ENCODE results near the gene TPI1.

Gene TPI1

GRCh38 chr12:6867413-6868210, at the start of gene TPI1:
Gene TPI1, plus strand, starts transcription at chr12:6867531. Its CDS starts 36 bp downstream, at chr12:6867567.
- peak; percentile 90 for DNase-seq

GRCh38 chr12:6817662-6818157, 49.6 kb upstream of the TPI1 start:
- DNase-seq, result no peak

DNA sequence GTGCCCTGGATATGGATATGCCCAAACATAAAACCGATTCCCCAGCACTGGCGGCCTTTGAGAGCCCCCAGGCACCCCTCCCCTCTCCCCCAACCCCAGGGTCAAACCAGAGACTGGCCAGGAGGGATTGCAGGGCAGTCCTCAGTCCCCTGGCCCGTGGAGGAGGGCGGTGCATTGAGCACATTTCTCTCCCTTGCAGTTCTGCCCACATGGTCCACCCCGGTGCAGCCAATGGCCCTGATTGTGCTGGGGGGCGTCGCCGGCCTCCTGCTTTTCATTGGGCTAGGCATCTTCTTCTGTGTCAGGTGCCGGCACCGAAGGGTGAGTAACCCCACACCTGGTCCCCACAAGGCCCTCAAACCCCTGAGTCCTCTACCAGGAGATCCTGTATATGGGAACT, 49.1 kb upstream of the TPI1 start:
- DNase-seq, result no peak

- no peak for DNase-seq
Measured at GRCh38 chr12:6818645-6819044, 48.7 kb upstream of the TPI1 start.

- DNase-seq, result no peak
Measured at GRCh38 chr12:6819106-6820030, 48.0 kb upstream of the TPI1 start.

GRCh38 chr12:6820166-6820565, 47.2 kb upstream of the TPI1 start:
- DNase-seq, result no peak

DNA sequence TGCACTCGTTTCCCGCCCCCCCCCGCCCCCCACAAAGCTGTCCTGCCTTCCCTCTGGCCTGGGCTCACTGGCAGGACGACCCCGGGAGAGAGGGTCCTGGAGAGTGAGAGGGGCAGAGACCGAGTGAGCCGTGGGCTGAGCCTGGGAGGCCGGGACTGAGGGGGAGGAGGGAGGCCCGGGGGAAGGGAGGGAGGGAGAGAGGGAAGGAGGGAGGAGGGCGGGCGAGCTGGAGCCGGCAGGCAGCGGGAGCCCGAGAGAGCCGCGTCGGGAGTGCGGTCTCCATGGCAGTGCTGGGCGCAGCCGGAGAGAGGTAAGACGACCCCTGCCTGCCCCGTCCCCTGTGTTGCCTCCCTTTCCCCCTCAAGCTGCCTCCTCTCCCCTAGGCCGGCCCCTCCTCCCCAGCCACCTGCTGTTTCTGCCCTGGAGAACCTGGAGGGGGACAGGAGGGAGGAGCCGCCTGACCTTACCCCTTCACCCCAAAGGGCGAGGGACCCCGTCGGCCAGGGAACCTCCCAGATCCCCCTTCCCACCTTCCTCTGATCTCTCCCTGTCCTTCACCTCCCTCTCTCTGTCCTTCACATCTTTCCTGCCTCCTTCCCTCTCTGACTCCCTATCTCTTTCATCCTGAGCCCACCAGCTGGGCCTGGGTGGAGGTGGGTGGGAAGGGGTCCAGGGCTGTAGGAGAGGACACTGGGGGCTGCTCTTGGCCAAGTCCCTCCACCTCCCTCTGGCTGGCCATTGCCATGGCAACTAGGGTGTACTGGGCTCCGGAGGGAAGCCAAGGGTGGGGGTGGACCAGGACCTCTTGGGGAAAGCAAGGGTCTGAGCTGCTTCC, 45.5 kb upstream of the TPI1 start, which contains the start of gene GPR162:
Gene GPR162 (plus strand): TSS at position 231 of the 835 bp plus-strand sequence. CDS start 2,078 bp downstream, outside the sequence.
- DNase-seq, result no peak

- no peak for DNase-seq
Measured at GRCh38 chr12:6822426-6823135, 44.8 kb upstream of the TPI1 start.

GRCh38 chr12:6823182-6824084, 43.9 kb upstream of the TPI1 start:
- DNase-seq, result no peak

GRCh38 chr12:6824085-6824775, 43.1 kb upstream of the TPI1 start:
- no peak for DNase-seq

GRCh38 chr12:6824901-6825381, 42.4 kb upstream of the TPI1 start:
- no peak for DNase-seq

GRCh38 chr12:6825398-6826124, 41.8 kb upstream of the TPI1 start:
- peak; percentile 83 for DNase-seq

DNA sequence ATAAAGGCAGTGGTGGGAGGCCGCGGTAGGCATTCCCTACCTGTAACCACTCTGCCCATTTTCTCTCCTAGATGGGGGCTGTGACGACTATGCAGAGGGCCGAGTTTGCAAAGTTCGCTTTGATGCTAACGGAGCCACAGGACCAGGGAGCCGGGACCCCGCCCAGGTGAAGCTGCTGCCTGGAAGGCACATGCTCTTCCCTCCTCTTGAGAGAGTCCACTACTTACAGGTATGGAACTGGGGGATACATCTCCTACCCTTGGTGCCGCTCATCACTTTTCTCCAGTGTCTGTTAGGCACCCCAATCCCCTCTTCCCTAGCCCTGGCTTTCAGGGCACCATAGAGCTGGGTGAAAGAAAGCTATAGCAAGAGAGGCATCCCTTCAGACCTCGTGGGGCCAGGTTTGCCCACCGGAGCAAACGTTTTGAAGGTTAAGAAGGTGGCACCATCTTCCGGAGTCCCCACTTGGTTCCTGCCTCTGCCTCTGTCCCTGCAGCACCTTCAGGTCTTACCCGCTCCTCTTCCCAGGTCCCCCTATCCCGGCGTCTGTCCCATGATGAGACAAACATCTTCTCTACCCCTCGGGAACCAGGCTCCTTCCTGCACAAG, 41.1 kb upstream of the TPI1 start:
- DNase-seq, result no peak

GRCh38 chr12:6826734-6827436, 40.4 kb upstream of the TPI1 start:
- no peak for DNase-seq

GRCh38 chr12:6827437-6827911, 39.9 kb upstream of the TPI1 start:
- peak; percentile 52 for DNase-seq

DNA sequence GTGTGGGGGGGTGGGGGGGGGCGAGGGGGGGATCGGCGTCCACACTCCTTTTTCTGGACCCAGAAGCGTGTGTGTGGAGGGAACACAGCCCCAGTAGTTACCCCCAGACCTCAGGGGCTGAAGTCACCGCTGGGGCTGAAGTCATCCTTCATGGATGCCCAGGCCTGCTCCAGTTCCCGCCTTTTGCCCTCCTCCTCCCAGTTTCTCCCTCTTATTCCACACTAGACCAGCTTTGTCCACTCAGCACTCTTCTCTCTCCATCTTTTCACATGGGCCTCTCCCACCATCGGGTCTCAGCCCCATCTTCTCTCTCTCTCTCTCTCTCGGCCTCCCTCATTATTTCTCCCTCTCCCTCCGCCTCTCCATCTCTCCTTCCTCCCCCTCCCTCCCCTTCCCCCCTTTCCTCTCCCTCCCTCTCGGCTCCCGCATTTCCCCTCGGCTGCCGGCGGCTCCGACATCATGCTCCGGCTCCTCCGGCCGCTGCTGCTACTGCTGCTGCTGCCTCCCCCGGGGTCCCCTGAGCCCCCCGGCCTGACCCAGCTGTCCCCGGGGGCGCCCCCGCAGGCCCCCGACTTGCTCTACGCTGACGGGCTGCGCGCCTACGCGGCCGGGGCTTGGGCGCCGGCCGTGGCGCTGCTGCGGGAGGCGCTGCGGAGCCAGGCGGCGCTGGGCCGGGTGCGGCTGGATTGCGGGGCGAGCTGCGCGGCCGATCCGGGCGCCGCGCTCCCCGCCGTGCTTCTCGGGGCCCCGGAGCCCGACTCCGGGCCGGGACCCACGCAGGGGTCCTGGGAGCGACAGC, 39.1 kb upstream of the TPI1 start, which contains the start of gene P3H3:
Gene P3H3 (plus strand): TSS at position 426 of the 799 bp plus-strand sequence. CDS start 34 bp downstream, at position 460.
- DNase-seq, result no peak
